Natural killer cell (primary cell): ENCODE measurements around the gene ZNF26. TPM values are rescaled to one million over a fixed set of nuclear protein-coding genes. Genes with fewer than 3 reads are reported as not detected.

Source experiments
- ATAC-seq, 3 donors: fragments of 150-1000 bp in 2 of 3; fragments of 200-7000 bp in 1 of 3; cut with Tn5 transposase; 1 replicate in 1 of 3; 2 replicates in 2 of 3; pipeline ENCODE4 v1.10.0; 2021; ENCODE audit warnings: mild to moderate bottlenecking in 2 of 3, moderate library complexity in 2 of 3
- DNase-seq, 2 donors: peaks; one replicate each; pipeline versions ENCODE4 v3.0.0 to v3.0.0-alpha.2; 2013 to 2021; ENCODE audit warnings: mixed read lengths in 1 of 2
- H3K27ac ChIP-seq: one replicate; pipeline ENCODE4 v1.5.1; 2013; ENCODE audit warnings: mild to moderate bottlenecking, low read length
- H3K27me3 ChIP-seq: one replicate; pipeline ENCODE4 v1.6.1; 2013; ENCODE audit warnings: low read length; ENCODE audit not compliant: control insufficient read depth, insufficient read depth
- H3K36me3 ChIP-seq: one replicate; pipeline ENCODE4 v1.6.1; 2013; ENCODE audit warnings: low read length; ENCODE audit not compliant: control insufficient read depth, insufficient read depth
- H3K4me1 ChIP-seq: one replicate; pipeline ENCODE4 v1.6.1; 2013; ENCODE audit warnings: low read length; ENCODE audit not compliant: control insufficient read depth, insufficient read depth
- H3K4me3 ChIP-seq: one replicate; pipeline ENCODE4 v1.5.1; 2013; ENCODE audit warnings: low read length
- H3K9me3 ChIP-seq: one replicate; pipeline ENCODE4 v1.6.1; 2013; ENCODE audit warnings: low read length; ENCODE audit not compliant: control insufficient read depth, insufficient read depth
- H3K27ac Mint-ChIP-seq, 2 donors: one replicate each; pipeline ENCODE4 v1.8.0; 2022; ENCODE audit warnings: mild to moderate bottlenecking in 2 of 2, mixed read lengths in 2 of 2, moderate library complexity in 1 of 2
- H3K27me3 Mint-ChIP-seq, 2 donors: one replicate each; pipeline ENCODE4 v1.8.0; 2022; ENCODE audit warnings: low read depth in 2 of 2, mixed read lengths in 2 of 2
- H3K36me3 Mint-ChIP-seq: one replicate; pipeline ENCODE4 v1.8.0; 2022; ENCODE audit warnings: mixed read lengths
- H3K4me1 Mint-ChIP-seq, 2 donors: one replicate each; pipeline ENCODE4 v1.8.0; 2022; ENCODE audit warnings: mixed read lengths in 2 of 2
- H3K4me3 Mint-ChIP-seq: one replicate; pipeline ENCODE4 v1.8.0; 2022; ENCODE audit warnings: mild to moderate bottlenecking, moderate library complexity, mixed read lengths
- H3K9me3 Mint-ChIP-seq, 2 donors: one replicate each; pipeline ENCODE4 v1.8.0; 2022; ENCODE audit warnings: mixed read lengths in 2 of 2
- CTCF ChIP-seq: fragments of 200-600 bp; IDR thresholded peaks from one replicate; pipeline ENCODE4 v1.8.0; 2022; ENCODE audit warnings: antibody characterized with exemption
- WGBS: methylation state at CpG from one replicate; pipeline ENCODE4 v1.1.7; 2013; ENCODE audit warnings: missing lambda C conversion rate; ENCODE audit not compliant: insufficient coverage; 5-methylcytosine and 5-hydroxymethylcytosine counted together
- intact Hi-C: fragments of 100-400 bp; cut with micrococcal nuclease; formaldehyde crosslinking; loops from one replicate; pipeline ENCODE4 v1.14.2; 2022
- total RNA-seq, 4 donors: library from RNA; stranded (reverse); fragments of 120-200 nt in 1 of 4; gene quantifications; one replicate each; pipeline versions ENCODE4 v1.2.3 to v1.2.4, GENCODE V29; 2013 to 2022

The ZNF26 gene
- total RNA-seq, 3 donors from 2014 or later (not counting 1 experiment from before 2014, with no cell fraction given): 38.7 to 45.1 (median 43.0) TPM

GRCh38 chr12:132949936-132950837, 36.0 kb upstream of the ZNF26 start:
- no peak overlapping the region for H3K4me3 ChIP-seq

GRCh38 chr12:132950844-132951535, 35.2 kb upstream of the ZNF26 start:
- Histone ChIP-seq H3K27me3 (no peaks in the 10 kb centered on the region), H3K4me3 (no peak overlapping the region), H3K27ac (no peak overlapping the region), H3K36me3 (peaks cover 2% of the 10 kb centered on the region), H3K4me1 (peaks cover 14% of the 10 kb centered on the region), H3K9me3 (peaks cover 45% of the 10 kb centered on the region)
- no peaks in the 10 kb centered on the region for H3K27me3 Mint-ChIP-seq
- ATAC-seq (peak in 1 of 3 donors; percentile 6), DNase-seq (no peak)
- intact Hi-C loops: no loop called here
- peaks cover 4% of the 10 kb centered on the region for H3K36me3 Mint-ChIP-seq
- H3K9me3 Mint-ChIP-seq: peaks cover 2 to 10% of the 10 kb centered on the region in 2 donors
- no peak for TF ChIP-seq CTCF
- H3K4me3 Mint-ChIP-seq: no peak overlapping the region
- peaks cover 15 to 36% of the 10 kb centered on the region in 2 donors for H3K4me1 Mint-ChIP-seq
- WGBS: 97% methylated on average over 27 of the region's 27 CpGs
- H3K27ac Mint-ChIP-seq: no peak overlapping the region

More at GRCh38 chr12:132949936-132950837, 36.0 kb upstream of the ZNF26 start:
- 96% methylated on average over 30 of the region's 30 CpGs for WGBS
- peak in 1 of 3 donors; percentile 34 for ATAC-seq
- peaks cover 8% of the 10 kb centered on the region for H3K36me3 ChIP-seq
- no peaks in the 10 kb centered on the region for H3K27me3 ChIP-seq
- peaks cover 14 to 30% of the 10 kb centered on the region in 2 donors for H3K4me1 Mint-ChIP-seq
- no peaks in the 10 kb centered on the region for H3K27me3 Mint-ChIP-seq
- no peak overlapping the region for H3K4me3 Mint-ChIP-seq
- no peak overlapping the region for H3K27ac ChIP-seq
- H3K9me3 ChIP-seq: peaks cover 52% of the 10 kb centered on the region
- H3K9me3 Mint-ChIP-seq: peaks cover 2 to 14% of the 10 kb centered on the region in 2 donors
- no peak overlapping the region for H3K27ac Mint-ChIP-seq
- intact Hi-C loops: no loop called here
- H3K4me1 ChIP-seq: peaks cover 8% of the 10 kb centered on the region
- peaks cover 12% of the 10 kb centered on the region for H3K36me3 Mint-ChIP-seq
- DNase-seq: no peak
- no peak for TF ChIP-seq CTCF

- peaks cover 39% of the 10 kb centered on the region for H3K9me3 ChIP-seq
- H3K36me3 Mint-ChIP-seq: no peaks in the 10 kb centered on the region
- H3K27me3 ChIP-seq: no peaks in the 10 kb centered on the region
- DNase-seq: no peak
- H3K27ac Mint-ChIP-seq: no peak overlapping the region
- no peak overlapping the region for H3K4me3 Mint-ChIP-seq
- peaks cover 15 to 43% of the 10 kb centered on the region in 2 donors for H3K4me1 Mint-ChIP-seq
- TF ChIP-seq CTCF: no peak
- intact Hi-C loops: no loop called here
- 97% methylated on average over 8 of the region's 8 CpGs for WGBS
- no peak for ATAC-seq
- no peaks in the 10 kb centered on the region for H3K27me3 Mint-ChIP-seq
- H3K4me3 ChIP-seq: no peak overlapping the region
- no peaks in the 10 kb centered on the region for H3K36me3 ChIP-seq
- peaks cover 17% of the 10 kb centered on the region for H3K4me1 ChIP-seq
- H3K27ac ChIP-seq: no peak overlapping the region
- peaks cover 0 to 8% of the 10 kb centered on the region in 2 donors for H3K9me3 Mint-ChIP-seq
Measured at GRCh38 chr12:132951649-132952048, 34.5 kb upstream of the ZNF26 start.
